Subcutaneous abdominal adipose tissue (tissue), 5 donors: ENCODE results near the gene VKORC1L1.
"Not testable (repeated sequence)": the region's sequence is repeated elsewhere in the genome, so short reads cannot be mapped to it uniquely, and the experiment has no call there.

Experiments
- H3K27ac ChIP-seq: one replicate; pipeline ENCODE4 v1.7.0; 2013; ENCODE audit warnings: low read depth, mild to moderate bottlenecking, inconsistent platforms, low read length, moderate library complexity
- H3K27me3 ChIP-seq, 5 donors: one replicate each; pipeline ENCODE4 v1.7.0; 2013; ENCODE audit warnings: low read length in 5 of 5, inconsistent platforms in 1 of 5; ENCODE audit not compliant: control insufficient read depth in 5 of 5, insufficient read depth in 4 of 5
- H3K36me3 ChIP-seq, 5 donors: one replicate each; pipeline ENCODE4 v1.7.0; 2013; ENCODE audit warnings: low read length in 5 of 5; ENCODE audit not compliant: control insufficient read depth in 5 of 5, insufficient read depth in 5 of 5
- H3K4me1 ChIP-seq, 5 donors: one replicate each; pipeline ENCODE4 v1.7.0; 2013; ENCODE audit warnings: low read length in 5 of 5, mild to moderate bottlenecking in 3 of 5, moderate library complexity in 1 of 5; ENCODE audit not compliant: control insufficient read depth in 5 of 5, insufficient read depth in 5 of 5
- H3K4me3 ChIP-seq, 5 donors: one replicate each; pipeline ENCODE4 v1.7.0; 2013; ENCODE audit warnings: low read length in 5 of 5, low read depth in 1 of 5
- H3K9ac ChIP-seq, 5 donors: one replicate each; pipeline ENCODE4 v1.7.0; 2013; ENCODE audit warnings: low read length in 5 of 5, mild to moderate bottlenecking in 4 of 5, moderate library complexity in 3 of 5
- H3K9me3 ChIP-seq, 5 donors: one replicate each; pipeline ENCODE4 v1.7.0; 2013; ENCODE audit warnings: low read length in 5 of 5; ENCODE audit not compliant: control insufficient read depth in 5 of 5
- donor health status: healthy.
- donor health status: healthy.
- donor health status: healthy.
- donor health status: healthy.
- donor health status: healthy.

The VKORC1L1 gene

DNA sequence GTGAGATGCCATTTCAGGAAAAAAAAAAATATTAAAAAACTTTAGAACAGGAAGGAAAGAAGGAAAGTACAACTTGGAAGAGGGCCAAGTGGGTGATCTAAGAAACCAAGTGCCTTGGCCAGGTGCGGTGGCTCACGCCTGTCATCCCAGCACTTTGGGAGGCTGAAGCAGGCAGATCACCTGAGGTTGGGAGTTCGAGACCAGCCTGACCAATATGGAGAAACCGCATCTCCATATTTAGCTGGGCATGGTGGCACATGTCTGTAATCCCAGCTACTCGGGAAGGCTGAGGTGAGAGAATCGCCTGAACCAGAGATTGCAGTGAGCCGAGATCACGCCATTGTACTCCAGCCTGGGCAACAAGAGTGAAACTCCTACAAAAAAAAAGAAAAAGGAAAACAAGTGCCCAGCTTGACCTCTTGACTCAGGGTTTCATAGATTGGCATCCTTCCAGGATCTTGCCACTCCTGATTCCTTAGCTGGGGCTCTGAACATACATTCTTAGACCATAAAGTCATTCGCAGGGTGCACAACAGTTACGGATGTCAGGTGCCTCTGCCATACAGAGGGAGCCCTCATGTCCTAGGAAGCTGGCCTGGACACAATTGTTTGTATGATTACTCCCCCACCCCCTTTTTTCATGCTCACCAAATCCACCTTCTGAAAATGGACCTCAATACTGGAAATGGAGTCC, 111.2 kb downstream of the VKORC1L1 start:
- Histone ChIP-seq H3K27ac (no peak overlapping the region), H3K36me3 (peaks cover 0 to 8% (median 7%) of the 10 kb centered on the region in 5 donors), H3K27me3 (no peaks in the 10 kb centered on the region)

DNA sequence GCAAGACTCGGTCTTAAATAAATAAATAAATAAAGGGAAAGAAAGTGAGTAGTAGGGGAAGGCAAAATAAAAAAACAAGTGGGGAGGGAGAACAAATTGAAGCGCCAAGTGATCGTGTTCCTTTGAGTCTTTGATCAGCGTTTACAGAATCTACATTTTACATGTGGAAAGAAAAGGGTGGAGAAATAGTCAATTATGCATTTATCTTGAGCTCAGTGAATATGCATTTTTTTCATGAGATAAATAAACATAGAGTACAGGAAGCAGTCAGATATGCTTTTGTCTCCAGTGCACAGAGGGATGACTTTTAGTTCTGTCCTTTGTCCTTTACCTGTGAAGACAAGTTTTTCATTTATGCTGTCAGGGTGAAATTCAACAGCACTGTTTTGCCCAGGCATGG, 115.2 kb downstream of the VKORC1L1 start:
- peaks cover 0 to 3% (median 0%) of the 10 kb centered on the region in 5 donors for H3K4me1 ChIP-seq
- H3K4me3 ChIP-seq, result no peak overlapping the region
- H3K27ac ChIP-seq, result no peak overlapping the region
- no peaks in the 10 kb centered on the region for H3K27me3 ChIP-seq
- no peaks in the 10 kb centered on the region for H3K9me3 ChIP-seq
- H3K36me3 ChIP-seq, result no peaks in the 10 kb centered on the region
- H3K9ac ChIP-seq, result no peak overlapping the region

More for the DNA sequence above, 111.2 kb downstream of the VKORC1L1 start:
- no peak overlapping the region for H3K4me3 ChIP-seq
- H3K4me1 ChIP-seq, result peaks cover 6 to 25% (median 19%) of the 10 kb centered on the region in 5 donors
- H3K9ac ChIP-seq, result no peak overlapping the region
- H3K9me3 ChIP-seq, result no peaks in the 10 kb centered on the region

GRCh38 chr7:65988503-65988902, 115.6 kb downstream of the VKORC1L1 start:
- not testable (repeated sequence) for H3K9ac ChIP-seq, H3K4me3 ChIP-seq, H3K36me3 ChIP-seq, H3K4me1 ChIP-seq, H3K27ac ChIP-seq, H3K27me3 ChIP-seq, H3K9me3 ChIP-seq

DNA sequence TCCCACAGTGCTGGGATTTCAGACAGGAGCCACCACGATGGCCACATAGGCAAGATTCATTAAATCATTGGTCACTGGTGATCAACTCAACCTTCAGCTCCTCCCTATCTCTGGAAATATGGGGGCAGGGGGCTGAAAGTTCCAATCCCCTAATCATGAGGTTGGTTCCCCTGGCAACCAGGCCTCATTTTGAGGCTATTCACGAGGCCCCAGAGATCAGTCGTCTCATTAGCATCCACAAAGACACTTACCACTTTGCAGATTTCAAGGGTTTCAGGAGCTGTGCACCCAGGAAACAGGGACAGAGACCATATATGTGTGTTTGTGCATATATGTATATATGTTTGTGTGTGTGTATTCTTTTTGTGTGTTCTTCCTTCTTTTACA, 116.8 kb downstream of the VKORC1L1 start:
- Histone ChIP-seq H3K27me3 (no peaks in the 10 kb centered on the region), H3K4me1 (peaks cover 0 to 3% (median 0%) of the 10 kb centered on the region in 5 donors), H3K9ac (no peak overlapping the region), H3K27ac (no peak overlapping the region), H3K36me3 (no peaks in the 10 kb centered on the region), H3K4me3 (no peak overlapping the region), H3K9me3 (no peaks in the 10 kb centered on the region)

GRCh38 chr7:65991829-65992228, 119.0 kb downstream of the VKORC1L1 start:
- H3K27ac ChIP-seq, H3K36me3 ChIP-seq, H3K27me3 ChIP-seq, H3K9me3 ChIP-seq, H3K9ac ChIP-seq, H3K4me1 ChIP-seq, H3K4me3 ChIP-seq: not testable (repeated sequence)

- Histone ChIP-seq H3K9me3 (no peaks in the 10 kb centered on the region), H3K36me3 (no peaks in the 10 kb centered on the region), H3K9ac (no peak overlapping the region), H3K27ac (no peak overlapping the region), H3K4me3 (no peak overlapping the region), H3K27me3 (no peaks in the 10 kb centered on the region), H3K4me1 (peaks cover 0 to 3% (median 0%) of the 10 kb centered on the region in 5 donors)
Observed at GRCh38 chr7:65992526-65992925, 119.7 kb downstream of the VKORC1L1 start.

DNA sequence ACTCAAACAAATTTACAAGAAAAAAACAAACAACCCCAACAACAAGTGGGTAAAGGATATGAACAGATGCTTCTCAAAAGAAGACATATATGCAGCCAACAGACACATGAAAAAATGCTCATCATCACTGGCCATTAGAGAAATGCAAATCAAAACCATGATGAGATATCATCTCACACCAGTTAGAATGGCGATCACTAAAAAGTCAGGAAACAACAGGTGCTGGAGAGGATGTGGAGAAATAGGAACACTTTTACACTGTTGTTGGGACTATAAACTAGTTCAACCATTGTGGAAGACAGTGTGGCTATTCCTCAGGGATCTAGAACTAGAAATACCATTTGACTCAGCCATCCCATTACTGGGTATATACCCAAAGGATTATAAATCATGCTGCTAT, 122.1 kb downstream of the VKORC1L1 start:
- H3K9ac ChIP-seq, H3K9me3 ChIP-seq, H3K36me3 ChIP-seq, H3K4me1 ChIP-seq, H3K27ac ChIP-seq, H3K4me3 ChIP-seq, H3K27me3 ChIP-seq: not testable (repeated sequence)

DNA sequence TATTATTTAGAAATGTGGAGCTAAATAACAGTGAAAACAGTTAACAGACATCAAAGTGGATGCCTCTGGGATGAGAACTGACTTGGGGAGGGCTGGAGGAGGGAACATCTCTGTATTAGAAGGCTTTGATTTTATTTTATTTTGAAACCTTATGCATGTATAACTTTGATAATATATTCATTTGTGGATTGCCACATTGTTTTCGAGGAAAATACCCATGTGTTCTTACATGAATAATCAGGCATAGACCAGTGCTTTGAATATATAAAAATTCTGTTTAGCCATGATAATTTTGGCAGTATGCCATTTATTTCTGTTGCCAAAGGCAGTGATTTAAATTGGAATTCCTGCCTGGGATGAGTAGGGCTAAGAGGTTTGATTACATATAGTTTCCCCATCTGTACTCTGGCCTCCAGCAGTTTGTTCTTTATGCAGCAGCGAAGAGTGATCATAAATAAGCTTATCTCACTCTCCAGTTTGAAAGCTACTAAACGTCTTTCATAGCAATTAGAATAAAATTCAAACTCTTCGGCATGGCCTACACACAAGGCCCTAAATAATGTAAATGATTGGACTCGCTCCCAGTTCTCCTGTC, 128.0 kb downstream of the VKORC1L1 start:
- not testable (repeated sequence) for H3K9me3 ChIP-seq, H3K4me3 ChIP-seq, H3K36me3 ChIP-seq, H3K27ac ChIP-seq, H3K27me3 ChIP-seq, H3K9ac ChIP-seq, H3K4me1 ChIP-seq

GRCh38 chr7:66005115-66005671, 132.3 kb downstream of the VKORC1L1 start:
- H3K36me3 ChIP-seq, H3K9ac ChIP-seq, H3K4me1 ChIP-seq, H3K9me3 ChIP-seq, H3K4me3 ChIP-seq, H3K27me3 ChIP-seq, H3K27ac ChIP-seq: not testable (repeated sequence)

DNA sequence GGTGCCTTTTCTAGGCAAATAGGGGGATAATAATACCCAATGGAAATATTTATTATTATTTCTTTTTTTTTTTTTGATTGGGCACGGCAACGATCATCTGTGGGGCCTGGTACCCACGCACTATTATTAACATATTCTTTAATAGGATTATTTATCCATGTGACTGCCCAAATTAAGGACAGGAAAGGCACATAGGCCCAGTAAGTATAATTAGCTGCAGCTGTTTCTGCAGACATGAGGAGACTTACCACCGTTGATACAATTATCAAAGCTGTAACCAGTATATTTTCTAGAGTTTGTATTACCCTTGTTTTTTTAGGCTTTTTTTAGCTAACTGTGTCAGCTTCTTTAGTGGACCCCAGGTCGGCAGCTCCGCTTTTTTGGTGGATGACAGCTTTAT, 134.4 kb downstream of the VKORC1L1 start:
- H3K9ac ChIP-seq, result no peak overlapping the region
- no peaks in the 10 kb centered on the region for H3K9me3 ChIP-seq
- no peaks in the 10 kb centered on the region for H3K4me1 ChIP-seq
- no peaks in the 10 kb centered on the region for H3K27me3 ChIP-seq
- H3K27ac ChIP-seq, result no peak overlapping the region
- no peaks in the 10 kb centered on the region for H3K36me3 ChIP-seq
- no peak overlapping the region for H3K4me3 ChIP-seq
